Mammary epithelial cell (primary cell): Measurements from ENCODE around the gene NPRL2.

Experiments
- EZH2 ChIP-seq: IDR thresholded peaks from 2 replicates; pipeline ENCODE4 v1.6.1; 2012; ENCODE audit warnings: low read length, inconsistent platforms, borderline replicate concordance
- TF ChIP-seq, protein P1 (sequence below), 2 donors: IDR thresholded peaks in 1 of 2; conservative IDR thresholded peaks in 1 of 2; 2 replicates each; pipeline ENCODE4 v1.5.1; 2011 to 2012; ENCODE audit warnings: inconsistent platforms in 2 of 2, low read length in 2 of 2, mild to moderate bottlenecking in 2 of 2, control low read depth in 1 of 2, low read depth in 1 of 2; ENCODE audit not compliant: insufficient read depth in 1 of 2; ENCODE audit errors: extremely low read depth in 1 of 2

DNA sequence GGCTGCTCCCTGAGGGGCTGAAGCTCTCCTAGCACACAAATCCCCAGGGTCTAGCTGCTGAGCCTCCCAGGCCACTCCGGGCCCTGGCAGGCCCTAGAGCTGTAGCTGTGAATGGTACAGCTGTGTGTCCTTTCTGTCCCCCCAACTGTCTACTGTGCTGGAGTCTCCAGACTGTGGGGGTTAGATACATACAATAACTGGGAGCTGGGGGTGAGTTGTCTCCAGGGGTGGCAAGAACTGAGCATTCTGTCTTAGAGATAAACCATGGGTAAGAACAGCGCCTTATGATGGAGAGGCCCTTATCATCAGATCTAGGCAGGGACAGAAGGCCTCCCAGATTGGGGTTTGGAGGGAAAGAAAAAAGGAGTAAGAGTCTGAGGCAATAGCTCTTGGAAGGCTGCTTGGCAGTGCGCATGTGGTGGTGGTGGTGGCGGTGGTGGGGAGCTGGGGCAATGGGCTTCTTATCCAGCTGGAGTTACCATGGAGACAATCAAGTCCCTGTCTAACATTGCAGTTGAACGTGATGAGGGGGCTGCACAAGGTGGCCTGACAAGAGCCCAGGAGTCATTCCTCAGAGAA, 3.7 kb upstream of the NPRL2 start:
- TF ChIP-seq, protein P1, sequence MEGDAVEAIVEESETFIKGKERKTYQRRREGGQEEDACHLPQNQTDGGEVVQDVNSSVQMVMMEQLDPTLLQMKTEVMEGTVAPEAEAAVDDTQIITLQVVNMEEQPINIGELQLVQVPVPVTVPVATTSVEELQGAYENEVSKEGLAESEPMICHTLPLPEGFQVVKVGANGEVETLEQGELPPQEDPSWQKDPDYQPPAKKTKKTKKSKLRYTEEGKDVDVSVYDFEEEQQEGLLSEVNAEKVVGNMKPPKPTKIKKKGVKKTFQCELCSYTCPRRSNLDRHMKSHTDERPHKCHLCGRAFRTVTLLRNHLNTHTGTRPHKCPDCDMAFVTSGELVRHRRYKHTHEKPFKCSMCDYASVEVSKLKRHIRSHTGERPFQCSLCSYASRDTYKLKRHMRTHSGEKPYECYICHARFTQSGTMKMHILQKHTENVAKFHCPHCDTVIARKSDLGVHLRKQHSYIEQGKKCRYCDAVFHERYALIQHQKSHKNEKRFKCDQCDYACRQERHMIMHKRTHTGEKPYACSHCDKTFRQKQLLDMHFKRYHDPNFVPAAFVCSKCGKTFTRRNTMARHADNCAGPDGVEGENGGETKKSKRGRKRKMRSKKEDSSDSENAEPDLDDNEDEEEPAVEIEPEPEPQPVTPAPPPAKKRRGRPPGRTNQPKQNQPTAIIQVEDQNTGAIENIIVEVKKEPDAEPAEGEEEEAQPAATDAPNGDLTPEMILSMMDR (conservative IDR thresholded peaks at IDR 0.05 in 1 of 2, IDR thresholded peaks at IDR 0.05 in 1 of 2; ENCODE audit: extremely low read depth in 1 of 2, insufficient read depth in 1 of 2, low read depth in 1 of 2, low read length in 2 of 2): no peak
- TF ChIP-seq EZH2: no peak
